LNCAP (cell line): ENCODE data around the gene SHISA7.

Source experiments
- TF ChIP-seq, protein P1 (sequence below): fragments of 450-650 bp; IDR thresholded peaks from 2 replicates; pipeline ENCODE4 v1.5.1; 2017; ENCODE audit warnings: mild to moderate bottlenecking

SHISA7 gene

DNA sequence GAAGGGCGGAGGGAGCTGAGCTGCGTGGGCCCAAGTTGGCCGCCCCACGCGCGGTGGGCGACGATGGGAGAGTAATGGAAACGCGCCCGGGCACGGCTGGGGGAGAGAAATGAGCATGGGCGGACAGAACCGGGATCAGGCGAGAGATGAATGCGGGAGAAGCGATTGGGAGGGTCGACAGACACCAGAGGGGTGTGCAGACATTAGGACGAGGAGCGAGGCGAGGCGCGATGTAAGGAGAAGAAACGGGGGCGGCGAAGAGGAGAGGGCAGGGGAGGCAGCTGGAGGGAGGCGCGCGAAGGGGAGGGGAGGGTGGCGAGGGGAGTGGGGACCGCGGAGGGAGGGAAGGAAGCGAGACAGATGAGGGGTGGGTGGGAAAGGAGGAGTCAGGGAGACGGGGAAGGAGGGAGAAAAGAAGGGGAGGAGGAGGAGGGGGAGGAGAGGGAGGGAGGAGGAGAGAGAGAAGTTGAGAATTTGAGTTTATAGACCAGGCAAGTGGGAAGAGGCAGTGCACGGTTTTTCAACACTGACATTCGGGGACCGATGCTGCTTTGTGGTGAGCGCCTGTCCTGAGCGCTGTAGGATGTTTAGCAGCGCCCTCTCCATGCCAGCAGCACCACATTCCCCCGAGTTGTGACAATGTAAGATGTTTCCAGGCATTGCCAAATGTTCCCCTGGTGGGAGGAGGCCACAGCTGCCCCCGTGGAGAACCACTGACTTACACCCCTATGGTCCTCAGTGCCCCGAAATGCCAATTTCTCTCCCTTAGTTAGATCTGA, at the start of gene SHISA7:
SHISA7 (minus strand) TSS at position 256 of the 779 bp plus-strand sequence. CDS start 437 bp downstream, outside the sequence.
- TF ChIP-seq, protein P1, sequence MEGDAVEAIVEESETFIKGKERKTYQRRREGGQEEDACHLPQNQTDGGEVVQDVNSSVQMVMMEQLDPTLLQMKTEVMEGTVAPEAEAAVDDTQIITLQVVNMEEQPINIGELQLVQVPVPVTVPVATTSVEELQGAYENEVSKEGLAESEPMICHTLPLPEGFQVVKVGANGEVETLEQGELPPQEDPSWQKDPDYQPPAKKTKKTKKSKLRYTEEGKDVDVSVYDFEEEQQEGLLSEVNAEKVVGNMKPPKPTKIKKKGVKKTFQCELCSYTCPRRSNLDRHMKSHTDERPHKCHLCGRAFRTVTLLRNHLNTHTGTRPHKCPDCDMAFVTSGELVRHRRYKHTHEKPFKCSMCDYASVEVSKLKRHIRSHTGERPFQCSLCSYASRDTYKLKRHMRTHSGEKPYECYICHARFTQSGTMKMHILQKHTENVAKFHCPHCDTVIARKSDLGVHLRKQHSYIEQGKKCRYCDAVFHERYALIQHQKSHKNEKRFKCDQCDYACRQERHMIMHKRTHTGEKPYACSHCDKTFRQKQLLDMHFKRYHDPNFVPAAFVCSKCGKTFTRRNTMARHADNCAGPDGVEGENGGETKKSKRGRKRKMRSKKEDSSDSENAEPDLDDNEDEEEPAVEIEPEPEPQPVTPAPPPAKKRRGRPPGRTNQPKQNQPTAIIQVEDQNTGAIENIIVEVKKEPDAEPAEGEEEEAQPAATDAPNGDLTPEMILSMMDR: no peak

DNA sequence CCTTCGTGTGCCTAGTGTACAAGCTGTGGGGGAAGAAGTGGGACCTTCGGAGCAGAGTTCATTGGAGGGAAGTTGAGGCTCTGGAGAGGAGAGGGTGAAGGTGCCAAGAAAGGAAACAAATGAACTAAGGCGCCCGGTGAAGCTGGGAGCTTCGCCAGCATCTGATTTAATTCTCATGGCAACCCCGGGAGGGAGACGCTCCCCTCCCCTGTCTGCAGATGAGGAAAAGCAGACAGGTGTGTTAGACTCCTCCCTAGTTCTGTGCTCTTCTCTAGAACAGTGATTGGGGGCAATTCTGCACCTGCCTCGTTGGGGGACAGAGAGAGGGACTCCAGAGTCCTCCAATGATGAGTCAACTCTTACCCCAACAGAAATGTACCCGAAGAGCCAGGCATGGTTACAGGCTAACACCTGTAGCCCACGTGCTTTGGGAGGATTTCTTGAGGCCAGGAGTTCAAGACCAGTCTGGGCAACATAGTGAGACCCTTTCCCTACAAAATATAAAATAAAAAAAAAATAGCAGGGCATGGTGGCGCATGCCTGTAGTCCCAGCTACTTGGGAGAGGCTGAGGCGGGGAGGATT, 49.4 kb upstream of the SHISA7 start:
- TF ChIP-seq, protein P1: no peak

DNA sequence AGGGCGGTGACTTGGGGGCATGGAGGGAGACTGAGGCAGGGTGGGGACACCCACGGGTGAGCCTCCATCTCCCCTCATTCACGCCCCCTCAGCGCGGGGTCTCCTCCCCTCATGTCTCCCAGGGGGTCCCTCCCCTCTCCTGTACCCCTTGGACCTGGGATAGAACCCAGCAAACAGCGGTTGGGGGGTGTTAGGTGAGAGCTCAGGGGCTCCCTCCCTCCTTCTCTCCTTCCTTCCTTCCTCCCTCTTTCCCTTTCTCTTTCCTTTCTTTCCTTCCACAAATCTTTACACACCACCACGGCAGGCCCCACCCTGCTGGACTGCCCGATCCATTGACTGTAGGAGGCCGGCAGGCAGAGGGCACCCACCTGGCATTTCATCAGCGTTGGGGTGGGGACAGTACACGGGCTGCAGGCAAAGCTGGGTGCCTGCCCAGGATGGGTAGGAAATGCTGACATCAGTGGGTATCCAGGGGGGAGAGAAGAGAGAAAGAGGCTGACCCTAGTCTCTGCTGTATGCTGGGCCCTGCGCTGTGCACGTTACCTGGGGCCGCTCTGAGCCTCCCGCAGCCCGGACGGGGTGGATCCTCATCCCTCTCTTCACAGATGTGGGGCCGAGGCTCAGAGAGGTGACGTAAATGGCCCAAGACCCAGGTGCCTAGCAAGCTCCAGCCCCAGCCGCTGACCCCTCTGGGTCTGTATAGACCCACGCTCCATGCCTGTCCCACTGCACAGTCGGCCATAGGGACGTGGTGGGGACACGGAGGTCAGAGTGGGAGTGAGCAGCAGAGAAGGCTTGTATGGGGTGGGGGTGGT, 48.7 kb upstream of the SHISA7 start:
- TF ChIP-seq, protein P1: no peak

DNA sequence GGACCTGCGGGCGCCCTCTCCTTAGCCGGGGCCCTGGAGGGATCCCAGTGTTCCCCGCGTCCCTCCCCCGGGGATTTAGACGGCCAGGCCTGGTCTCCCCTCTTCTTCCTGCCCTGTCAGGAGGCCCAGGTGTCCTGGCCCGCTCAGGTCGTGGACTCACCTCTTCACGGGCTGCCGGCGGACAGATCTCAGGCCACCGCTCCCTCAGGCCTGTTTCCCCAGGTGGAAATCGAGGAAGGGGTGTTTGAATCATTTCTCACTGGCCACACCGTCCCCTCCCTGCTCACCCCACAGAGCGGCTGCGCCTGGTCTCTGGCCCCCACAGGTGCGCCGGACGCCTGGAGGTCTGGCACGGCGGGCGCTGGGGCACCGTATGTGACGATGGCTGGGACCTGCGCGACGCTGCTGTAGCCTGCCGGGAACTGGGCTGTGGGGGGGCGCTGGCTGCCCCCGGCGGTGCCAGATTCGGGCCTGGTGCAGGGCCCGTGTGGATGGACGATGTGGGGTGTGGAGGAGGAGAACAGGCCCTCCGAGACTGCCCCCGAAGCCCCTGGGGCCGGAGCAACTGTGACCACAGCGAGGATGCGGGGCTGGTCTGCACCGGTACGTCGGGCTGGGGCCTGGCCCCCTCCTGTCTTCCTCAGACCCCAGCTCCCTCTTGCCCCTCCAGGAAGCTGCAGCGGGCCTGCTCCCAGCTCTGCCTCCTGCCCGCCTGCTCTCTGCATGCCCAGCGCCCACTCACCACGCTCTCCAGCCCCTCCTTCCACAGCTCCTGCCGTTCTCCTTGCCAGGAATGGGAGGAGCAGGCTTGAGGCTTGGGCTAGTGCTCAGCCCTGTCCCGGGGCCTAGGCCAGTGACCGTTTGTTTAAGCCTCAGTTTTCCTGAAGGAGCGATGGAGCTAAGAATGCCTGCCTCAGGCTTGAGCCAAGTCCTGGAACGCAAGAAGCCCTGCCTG, 47.7 kb upstream of the SHISA7 start:
- TF ChIP-seq, protein P1: no peak

DNA sequence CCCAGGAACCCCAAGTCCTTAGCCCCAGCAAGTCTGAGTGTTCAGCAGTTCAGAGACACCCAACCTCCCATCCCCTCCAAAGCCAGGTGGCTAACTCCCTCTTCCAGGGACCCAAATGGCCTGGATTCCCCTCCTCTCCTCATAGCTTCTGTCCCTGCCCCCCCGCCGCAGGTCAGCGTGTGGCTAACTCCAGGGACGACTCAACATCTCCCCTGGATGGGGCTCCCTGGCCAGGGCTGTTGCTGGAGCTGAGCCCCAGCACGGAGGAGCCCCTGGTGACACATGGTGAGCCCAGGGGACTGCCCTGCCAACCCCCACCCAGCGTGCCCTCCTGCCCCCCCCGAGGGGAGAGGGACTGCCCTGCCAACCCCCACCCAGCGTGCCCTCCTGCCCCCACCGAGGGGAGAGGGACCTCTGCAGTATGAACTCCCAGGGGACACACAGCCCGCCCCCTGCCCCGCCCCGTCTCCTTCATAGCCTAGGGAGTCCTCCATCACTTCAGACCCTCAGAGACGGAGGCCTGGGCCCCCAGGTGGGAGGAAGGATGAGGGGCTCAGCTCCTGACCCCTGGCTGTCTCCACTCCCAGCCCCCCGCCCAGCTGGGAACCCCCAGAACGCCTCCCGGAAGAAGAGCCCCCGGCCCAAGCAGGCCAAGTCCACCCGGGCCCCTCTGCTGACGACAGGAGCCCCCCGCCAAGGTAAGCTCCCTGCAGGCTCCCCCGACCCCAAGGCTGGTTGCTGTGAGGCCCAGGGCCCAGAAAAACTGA, 46.8 kb upstream of the SHISA7 start:
- TF ChIP-seq, protein P1: no peak

DNA sequence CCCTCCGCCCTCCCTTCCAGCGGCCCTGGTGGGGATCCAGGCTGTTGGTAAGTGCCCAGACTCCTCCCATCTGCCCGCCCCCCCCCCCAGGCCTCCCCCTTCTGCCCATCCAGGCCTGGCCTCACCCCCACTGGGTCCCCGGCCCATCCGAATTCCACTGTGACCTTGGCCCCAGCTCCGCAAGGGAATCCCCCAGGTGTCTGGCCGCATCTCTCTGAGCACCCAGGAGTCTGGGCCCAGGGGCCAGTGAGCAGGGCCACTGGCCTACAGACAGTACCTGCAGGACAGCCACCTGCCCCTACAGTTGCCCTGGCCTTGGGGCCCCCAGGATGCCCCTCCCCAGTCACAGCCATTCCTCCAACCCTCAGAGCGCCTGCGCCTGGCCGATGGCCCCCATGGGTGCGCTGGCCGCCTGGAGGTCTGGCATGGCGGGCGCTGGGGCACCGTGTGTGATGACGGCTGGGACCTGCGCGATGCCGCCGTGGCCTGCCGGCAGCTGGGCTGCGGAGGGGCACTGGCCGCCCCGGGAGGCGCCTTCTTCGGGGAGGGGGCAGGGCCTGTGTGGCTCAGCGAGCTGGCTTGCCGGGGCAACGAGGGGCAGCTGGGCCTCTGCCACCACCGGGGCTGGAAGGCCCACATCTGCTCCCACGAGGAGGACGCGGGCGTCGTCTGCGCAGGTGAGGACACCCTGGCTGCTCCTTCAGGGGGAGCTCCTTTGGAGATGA, 46.0 kb upstream of the SHISA7 start:
- TF ChIP-seq, protein P1: no peak
